HL-60 (cell line): Measurements from ENCODE around the gene TRH.

Experiments used
- DNase-seq, 2 experiments: peaks; one replicate each; pipeline ENCODE4 v3.0.0-alpha.2; 2010 to 2020; ENCODE audit warnings: low read depth in 1 of 2, low spot score in 1 of 2
- H3K27ac ChIP-seq: fragments of 250-450 bp; sonication (Bioruptor Pico); replicated peaks from 2 replicates; pipeline ENCODE4 v1.5.1; 2020; ENCODE audit warnings: mild to moderate bottlenecking, moderate library complexity
- H3K27me3 ChIP-seq: fragments of 250-450 bp; sonication (Bioruptor Pico); 2 replicates; pipeline ENCODE4 v1.5.1; 2021; ENCODE audit warnings: mild to moderate bottlenecking, moderate library complexity; ENCODE audit not compliant: insufficient read depth, poor library complexity, severe bottlenecking
- H3K4me3 ChIP-seq: replicated peaks from 2 replicates; pipeline ENCODE4 v1.5.1; 2011; ENCODE audit warnings: mild to moderate bottlenecking, control low read depth, low read length; ENCODE audit not compliant: insufficient read depth
- GABPA ChIP-seq: IDR thresholded peaks from 2 replicates; pipeline ENCODE4 v1.6.1; 2012; ENCODE audit warnings: low read depth
- POLR2AphosphoS5 ChIP-seq: IDR thresholded peaks from 2 replicates; pipeline ENCODE4 v1.6.1; 2012; ENCODE audit warnings: low read depth
- REST ChIP-seq: IDR thresholded peaks from 2 replicates; pipeline ENCODE4 v1.6.1; 2012; ENCODE audit warnings: low read depth; ENCODE audit not compliant: insufficient replicate concordance
- SPI1 ChIP-seq: IDR thresholded peaks from 2 replicates; pipeline ENCODE4 v1.6.1; 2012; ENCODE audit warnings: low read depth, mild to moderate bottlenecking, borderline replicate concordance
- TF ChIP-seq, protein P1 (sequence below): IDR thresholded peaks from one replicate; pipeline ENCODE4 v1.5.1; 2011; ENCODE audit warnings: low read length, control low read depth, inconsistent platforms; ENCODE audit not compliant: insufficient read depth

TRH gene

DNA sequence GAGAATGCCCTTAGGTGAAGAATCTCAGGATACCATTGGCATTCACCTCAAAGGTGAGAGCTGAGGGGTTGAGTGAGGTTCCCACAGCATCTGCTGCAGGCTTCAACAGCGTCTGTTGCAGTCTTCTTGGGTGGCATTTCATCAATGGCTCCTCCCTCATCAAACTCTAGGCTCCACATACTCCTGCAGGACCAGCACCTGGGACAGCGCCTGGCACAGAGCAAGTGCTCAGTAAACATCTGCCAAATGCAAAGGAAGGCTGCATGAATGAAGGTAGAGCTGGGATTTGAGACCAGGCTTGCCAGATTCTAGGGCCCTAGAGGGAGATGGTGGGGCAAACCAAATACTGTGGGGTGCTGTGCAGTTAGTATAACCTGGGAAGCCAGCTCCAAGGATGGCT is 9.6 kb downstream of the TRH start:
- Histone ChIP-seq H3K4me3 (no peak overlapping the region), H3K27me3 (no peaks in the 10 kb centered on the region), H3K27ac (no peak overlapping the region)
- no peak for DNase-seq
- TF ChIP-seq REST (peak; percentile 94), GABPA (no peak)

- no peak for DNase-seq
- H3K4me3 ChIP-seq: no peak overlapping the region
- H3K27ac ChIP-seq: no peak overlapping the region
- H3K27me3 ChIP-seq: no peaks in the 10 kb centered on the region
- TF ChIP-seq GABPA: no peak
- no peak for TF ChIP-seq SPI1
- TF ChIP-seq, protein P1, sequence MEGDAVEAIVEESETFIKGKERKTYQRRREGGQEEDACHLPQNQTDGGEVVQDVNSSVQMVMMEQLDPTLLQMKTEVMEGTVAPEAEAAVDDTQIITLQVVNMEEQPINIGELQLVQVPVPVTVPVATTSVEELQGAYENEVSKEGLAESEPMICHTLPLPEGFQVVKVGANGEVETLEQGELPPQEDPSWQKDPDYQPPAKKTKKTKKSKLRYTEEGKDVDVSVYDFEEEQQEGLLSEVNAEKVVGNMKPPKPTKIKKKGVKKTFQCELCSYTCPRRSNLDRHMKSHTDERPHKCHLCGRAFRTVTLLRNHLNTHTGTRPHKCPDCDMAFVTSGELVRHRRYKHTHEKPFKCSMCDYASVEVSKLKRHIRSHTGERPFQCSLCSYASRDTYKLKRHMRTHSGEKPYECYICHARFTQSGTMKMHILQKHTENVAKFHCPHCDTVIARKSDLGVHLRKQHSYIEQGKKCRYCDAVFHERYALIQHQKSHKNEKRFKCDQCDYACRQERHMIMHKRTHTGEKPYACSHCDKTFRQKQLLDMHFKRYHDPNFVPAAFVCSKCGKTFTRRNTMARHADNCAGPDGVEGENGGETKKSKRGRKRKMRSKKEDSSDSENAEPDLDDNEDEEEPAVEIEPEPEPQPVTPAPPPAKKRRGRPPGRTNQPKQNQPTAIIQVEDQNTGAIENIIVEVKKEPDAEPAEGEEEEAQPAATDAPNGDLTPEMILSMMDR: no peak
- TF ChIP-seq POLR2AphosphoS5: no peak
- TF ChIP-seq REST: no peak
These were observed 10.6 kb downstream of the TRH start for GRCh38 chr3:129985113-129985512.

- Histone ChIP-seq H3K27ac (no peak overlapping the region), H3K4me3 (no peak overlapping the region), H3K27me3 (no peaks in the 10 kb centered on the region)
- no peak for TF ChIP-seq POLR2AphosphoS5
- TF ChIP-seq SPI1: no peak
- no peak for DNase-seq
These were observed 13.9 kb downstream of the TRH start for GRCh38 chr3:129988429-129988828.

- no peak overlapping the region for H3K4me3 ChIP-seq
- no peak overlapping the region for H3K27ac ChIP-seq
- TF ChIP-seq REST: no peak
- no peak for TF ChIP-seq SPI1
- no peak for TF ChIP-seq GABPA
- TF ChIP-seq, protein P1: no peak
- no peak for TF ChIP-seq POLR2AphosphoS5
- H3K27me3 ChIP-seq: no peaks in the 10 kb centered on the region
- no peak for DNase-seq
These were observed 14.9 kb downstream of the TRH start for GRCh38 chr3:129989414-129989813.
